WTC11 (cell line): ENCODE data around the gene CBFA2T2. TPM values are rescaled to one million over a fixed set of nuclear protein-coding genes. Genes with fewer than 3 reads are reported as not detected.

Experiments
- ATAC-seq: fragments of 200-7000 bp; cut with Tn5 transposase; 2 replicates; pipeline ENCODE4 v1.10.0; 2021; ENCODE audit warnings: mild to moderate bottlenecking, moderate library complexity
- CTCF ChIA-PET: fragments of 300-600 bp; sonication (Branson Sonifier 250); formaldehyde crosslinking; loops from one replicate; lab custom pipeline; 2021; ENCODE audit warnings: antibody characterized with exemption; lab: Charles Lee
- POLR2A ChIA-PET: fragments of 350-600 bp; sonication (Branson Sonifier 250); formaldehyde crosslinking; loops from one replicate; lab custom pipeline; 2021; ENCODE audit warnings: antibody characterized with exemption; lab: Charles Lee
- DNase-seq: peaks from one replicate; pipeline ENCODE4 v3.0.0; 2021; ENCODE audit warnings: low spot score
- H3K27ac Mint-ChIP-seq: 2 replicates; pipeline ENCODE4 v1.8.0; 2021; ENCODE audit warnings: mixed read lengths
- H3K27me3 Mint-ChIP-seq: 2 replicates; pipeline ENCODE4 v1.8.0; 2021; ENCODE audit warnings: low read depth, mild to moderate bottlenecking, moderate library complexity, mixed read lengths
- H3K36me3 Mint-ChIP-seq: 2 replicates; pipeline ENCODE4 v1.8.0; 2021; ENCODE audit warnings: mixed read lengths
- H3K4me1 Mint-ChIP-seq: 2 replicates; pipeline ENCODE4 v1.8.0; 2022; ENCODE audit warnings: mixed read lengths
- H3K4me3 Mint-ChIP-seq: 2 replicates; pipeline ENCODE4 v1.8.0; 2021; ENCODE audit warnings: mild to moderate bottlenecking, moderate library complexity, mixed read lengths
- H3K9me3 Mint-ChIP-seq: 2 replicates; pipeline ENCODE4 v1.8.0; 2021; ENCODE audit warnings: mixed read lengths
- AR ChIP-seq: fragments of 250-450 bp; sonication (Bioruptor Pico); IDR thresholded peaks from 2 replicates; pipeline ENCODE4 v1.9.0; 2021; ENCODE audit warnings: mild to moderate bottlenecking
- CREM ChIP-seq: sonication (generic); formaldehyde crosslinking; IDR thresholded peaks from 2 replicates; pipeline ENCODE4 v1.8.1; 2022; ENCODE audit warnings: mild to moderate bottlenecking, missing genetic modification reagents, moderate library complexity
- EMX1 ChIP-seq: fragments of 250-450 bp; sonication (Bioruptor Pico); IDR thresholded peaks from 2 replicates; pipeline ENCODE4 v1.8.0; 2021; ENCODE audit warnings: mild to moderate bottlenecking
- ETV6 ChIP-seq: sonication (generic); formaldehyde crosslinking; IDR thresholded peaks from 2 replicates; pipeline ENCODE4 v1.8.1; 2022; ENCODE audit warnings: mild to moderate bottlenecking, missing genetic modification reagents
- FOXJ3 ChIP-seq: sonication (generic); formaldehyde crosslinking; IDR thresholded peaks from 2 replicates; pipeline ENCODE4 v1.9.0; 2021; ENCODE audit warnings: missing genetic modification reagents, mild to moderate bottlenecking, borderline replicate concordance
- FOXP4 ChIP-seq: sonication (generic); formaldehyde crosslinking; IDR thresholded peaks from 2 replicates; pipeline ENCODE4 v1.8.0; 2022; ENCODE audit warnings: mild to moderate bottlenecking, missing genetic modification reagents
- JAZF1 ChIP-seq: fragments of 250-450 bp; sonication (Bioruptor Pico); IDR thresholded peaks from 2 replicates; pipeline ENCODE4 v1.9.0; 2021; ENCODE audit warnings: moderate library complexity, mild to moderate bottlenecking, inconsistent platforms
- NR1H2 ChIP-seq: sonication (generic); formaldehyde crosslinking; IDR thresholded peaks from 2 replicates; pipeline ENCODE4 v1.9.0; 2021; ENCODE audit warnings: mild to moderate bottlenecking, moderate library complexity, missing genetic modification reagents
- PREB ChIP-seq: sonication (generic); formaldehyde crosslinking; IDR thresholded peaks from 2 replicates; pipeline ENCODE4 v1.8.1; 2022; ENCODE audit warnings: mild to moderate bottlenecking, missing genetic modification reagents, moderate library complexity, borderline replicate concordance
- SMAD3 ChIP-seq: sonication (generic); formaldehyde crosslinking; IDR thresholded peaks from 2 replicates; pipeline ENCODE4 v1.8.0; 2022; ENCODE audit warnings: missing genetic modification reagents, mild to moderate bottlenecking, borderline replicate concordance
- SOX15 ChIP-seq: fragments of 250-450 bp; sonication (Bioruptor Pico); IDR thresholded peaks from 2 replicates; pipeline ENCODE4 v1.9.0; 2021; ENCODE audit warnings: mild to moderate bottlenecking
- SP1 ChIP-seq: sonication (generic); formaldehyde crosslinking; conservative IDR thresholded peaks from 2 replicates; pipeline ENCODE4 v1.8.1; 2022; ENCODE audit warnings: missing genetic modification reagents
- STAT6 ChIP-seq: sonication (generic); formaldehyde crosslinking; conservative IDR thresholded peaks from 2 replicates; pipeline ENCODE4 v1.8.1; 2023; ENCODE audit warnings: mild to moderate bottlenecking, low read depth, missing genetic modification reagents, moderate library complexity
- TEAD4 ChIP-seq: sonication (generic); formaldehyde crosslinking; IDR thresholded peaks from 2 replicates; pipeline ENCODE4 v1.8.0; 2022; ENCODE audit warnings: mild to moderate bottlenecking, missing genetic modification reagents
- TP53 ChIP-seq: sonication (generic); formaldehyde crosslinking; IDR thresholded peaks from 2 replicates; pipeline ENCODE4 v1.8.1; 2023; ENCODE audit warnings: mild to moderate bottlenecking, missing genetic modification reagents
- USF2 ChIP-seq: sonication (generic); formaldehyde crosslinking; IDR thresholded peaks from 2 replicates; pipeline ENCODE4 v1.8.1; 2023; ENCODE audit warnings: mild to moderate bottlenecking, missing genetic modification reagents, moderate library complexity
- ZBTB21 ChIP-seq: sonication (generic); formaldehyde crosslinking; IDR thresholded peaks from 2 replicates; pipeline ENCODE4 v1.8.1; 2023; ENCODE audit warnings: mild to moderate bottlenecking, missing genetic modification reagents, borderline replicate concordance
- ZNF219 ChIP-seq: sonication (generic); formaldehyde crosslinking; IDR thresholded peaks from 2 replicates; pipeline ENCODE4 v1.8.0; 2023; ENCODE audit warnings: missing genetic modification reagents, mild to moderate bottlenecking, borderline replicate concordance
- ZNF263 ChIP-seq: sonication (generic); formaldehyde crosslinking; IDR thresholded peaks from 2 replicates; pipeline ENCODE4 v1.8.1; 2022; ENCODE audit warnings: low read depth, mild to moderate bottlenecking, moderate library complexity, missing genetic modification reagents
- ZNF396 ChIP-seq: fragments of 250-450 bp; sonication (Bioruptor Pico); IDR thresholded peaks from 2 replicates; pipeline ENCODE4 v1.8.0; 2021; ENCODE audit warnings: mild to moderate bottlenecking, moderate library complexity, borderline replicate concordance
- total RNA-seq: library from RNA; stranded (reverse); gene quantifications from 3 replicates; pipeline ENCODE4 v1.2.3, GENCODE V29; 2021

Gene CBFA2T2
- total RNA-seq, 1 experiment from 2014 or later = 22.1 TPM

- DNase-seq (no peak), ATAC-seq (no peak)
- H3K36me3 Mint-ChIP-seq = peaks cover 6% of the 10 kb centered on the region
- no peak overlapping the region for H3K4me3 Mint-ChIP-seq
- TF ChIP-seq SP1 = no peak
- no peak for TF ChIP-seq ETV6 (CRISPR knock-in tag)
- TF ChIP-seq ZBTB21 = no peak
- TF ChIP-seq JAZF1 = no peak
- no peak for TF ChIP-seq FOXJ3 (CRISPR knock-in tag)
- no peak for TF ChIP-seq ZNF396 (CRISPR knock-in tag)
- TF ChIP-seq ZNF219 (CRISPR knock-in tag) = no peak
- no peak for TF ChIP-seq TEAD4 (CRISPR knock-in tag)
- no peak for TF ChIP-seq SMAD3 (CRISPR knock-in tag)
- TF ChIP-seq CREM (CRISPR knock-in tag) = no peak
- TF ChIP-seq STAT6 (CRISPR knock-in tag) = no peak
- no peak for TF ChIP-seq EMX1 (CRISPR knock-in tag)
- TF ChIP-seq ZNF263 = no peak
- TF ChIP-seq USF2 (CRISPR knock-in tag) = no peak
- TF ChIP-seq FOXP4 = no peak
- TF ChIP-seq TP53 (CRISPR knock-in tag) = no peak
- TF ChIP-seq SOX15 (CRISPR knock-in tag) = no peak
- no peak for TF ChIP-seq AR (CRISPR knock-in tag)
- TF ChIP-seq NR1H2 (CRISPR knock-in tag) = no peak
- TF ChIP-seq PREB = no peak
- no peaks in the 10 kb centered on the region for H3K9me3 Mint-ChIP-seq
- H3K27me3 Mint-ChIP-seq = no peaks in the 10 kb centered on the region
- ChIA-PET CTCF (interaction anchor here (0.7 to 6.9 kb wide), 3 partner anchors 10 to 199 kb away, joined by 3 to 134 read pairs (median 6); partner anchors contain the start of genes ACTL10 and C20orf144), POLR2A (interaction anchor here (4.6 kb wide), 1 partner anchor 11 kb away, joined by 24 read pairs; the partner anchor contains the start of gene ACTL10)
- no peak overlapping the region for H3K27ac Mint-ChIP-seq
- peaks cover 23% of the 10 kb centered on the region for H3K4me1 Mint-ChIP-seq
Measured at GRCh38 chr20:33656010-33656782, 166.3 kb downstream of the CBFA2T2 start.
